ENCODE measurements around the gene TOP2B.

Gene TOP2B

GRCh38 chr3:25618028-25618427 is 46.7 kb downstream of the TOP2B start:
- no peak for DNase-seq

DNA sequence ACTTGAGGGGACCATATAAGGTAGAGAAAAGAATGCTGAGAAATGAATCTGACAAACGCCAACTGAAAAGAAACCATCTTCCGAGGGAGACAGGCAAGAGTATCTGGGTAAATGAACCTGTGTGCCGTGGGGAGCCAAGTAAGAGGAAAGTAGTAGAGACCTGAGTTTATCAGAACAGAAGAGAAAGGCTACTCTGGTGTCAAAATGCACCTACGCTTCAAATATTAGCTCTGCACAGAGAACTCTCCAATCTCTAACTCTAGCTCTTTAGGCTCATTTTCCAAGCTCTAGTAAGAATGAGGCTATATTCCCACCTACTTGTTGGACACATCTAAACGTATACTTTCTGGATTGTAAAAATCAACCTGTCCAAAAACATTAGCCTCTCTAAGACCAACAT is 53.5 kb downstream of the TOP2B start:
- no peak for DNase-seq

DNA sequence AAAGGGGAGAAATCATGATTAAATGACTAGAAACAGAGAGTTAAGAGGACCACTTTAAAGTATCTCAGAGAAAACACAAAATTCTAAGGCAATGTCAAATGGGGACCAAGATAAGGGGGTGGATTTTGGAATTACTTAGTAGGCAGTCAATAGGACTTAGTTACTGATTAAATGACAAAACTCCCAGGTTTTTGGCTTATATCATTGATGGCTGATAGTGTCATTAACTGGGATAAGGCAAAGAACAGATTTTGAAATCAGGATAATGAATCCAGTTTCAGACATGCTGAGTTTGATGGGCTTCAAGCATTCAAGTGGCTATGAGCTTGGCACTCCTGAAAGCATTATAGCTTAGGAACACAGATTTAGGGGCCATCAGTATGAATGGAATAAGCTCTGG is 53.9 kb downstream of the TOP2B start:
- DNase-seq, result no peak

- no peak for DNase-seq
Observed at GRCh38 chr3:25610167-25610566, 54.5 kb downstream of the TOP2B start.

GRCh38 chr3:25604107-25604805 is 60.5 kb downstream of the TOP2B start:
- no peak for DNase-seq

- no peak for DNase-seq
Observed at GRCh38 chr3:25603703-25604102, 61.0 kb downstream of the TOP2B start.

- no peak for DNase-seq
Observed at GRCh38 chr3:25597535-25598101, 67.1 kb downstream of the TOP2B start.

DNA sequence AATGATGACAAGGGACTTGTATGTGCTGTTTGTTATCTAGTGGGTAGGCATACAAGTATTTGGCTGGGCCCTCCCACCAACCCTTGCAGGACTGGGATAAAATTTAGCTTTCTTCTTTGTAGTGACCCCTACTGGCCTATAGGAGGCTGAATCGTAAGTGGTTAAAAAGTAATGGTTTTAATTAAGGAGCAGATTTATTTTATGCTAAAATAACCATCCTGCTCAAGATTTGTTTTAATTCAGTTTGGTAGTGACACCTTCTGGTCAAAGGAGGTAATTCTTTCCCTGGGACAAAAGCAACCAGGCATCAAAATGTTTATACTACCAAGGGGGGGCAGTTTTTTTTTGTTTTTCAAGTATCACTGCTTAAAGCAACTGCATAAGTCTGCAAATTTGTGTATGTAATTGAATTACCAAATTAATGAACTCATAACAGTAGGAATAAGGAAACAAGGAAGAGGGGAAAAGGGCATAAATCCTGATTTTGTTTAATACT is 70.7 kb downstream of the TOP2B start:
- DNase-seq, result no peak

- DNase-seq, result no peak
Observed at GRCh38 chr3:25593001-25593400, 71.7 kb downstream of the TOP2B start.

DNA sequence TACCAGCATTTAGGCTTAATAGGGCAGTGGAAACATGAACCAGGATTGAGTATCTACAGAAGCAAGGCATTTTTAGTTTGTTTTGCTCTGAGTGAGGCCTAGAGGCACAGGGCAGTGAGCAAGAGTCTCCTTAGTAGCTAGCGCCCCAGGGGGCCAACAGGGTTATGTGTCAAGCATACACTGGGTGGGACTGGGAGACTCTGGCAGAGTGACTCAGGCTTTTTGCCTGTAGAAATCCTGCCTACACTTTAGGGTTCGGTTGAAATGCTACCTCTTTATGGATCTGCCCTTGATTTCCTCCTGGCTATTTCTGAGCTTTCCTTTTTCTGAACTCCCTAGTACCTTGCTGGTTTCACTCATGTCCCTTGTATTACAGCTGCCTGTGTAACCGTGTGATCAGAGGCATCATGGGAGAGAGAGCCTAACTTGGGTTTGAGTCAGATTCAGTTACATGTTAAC is 72.2 kb downstream of the TOP2B start:
- DNase-seq, result no peak

- no peak for DNase-seq
Observed at GRCh38 chr3:25589783-25590258, 74.9 kb downstream of the TOP2B start.

- DNase-seq, result no peak
Observed at GRCh38 chr3:25589104-25589782, 75.5 kb downstream of the TOP2B start.

GRCh38 chr3:25588441-25589103 is 76.1 kb downstream of the TOP2B start:
- DNase-seq, result no peak

DNA sequence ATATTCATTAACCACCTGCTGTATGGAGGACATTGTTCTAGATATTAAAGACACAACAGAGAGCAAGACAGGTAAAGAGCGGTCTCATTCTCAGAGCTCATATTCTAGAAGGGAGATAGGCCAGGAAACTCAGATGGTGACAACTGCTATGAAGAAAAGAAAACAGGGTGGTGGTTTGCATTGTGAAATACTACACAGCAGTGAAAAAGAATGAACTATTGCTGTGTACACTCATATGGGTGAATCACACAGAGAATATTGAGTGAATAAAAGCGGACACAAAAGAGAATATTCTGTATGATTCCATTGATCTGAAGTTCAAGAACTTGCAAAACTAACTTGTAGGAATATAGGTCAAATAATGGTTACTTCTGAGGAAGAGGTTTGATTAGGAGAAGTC is 76.7 kb downstream of the TOP2B start:
- no peak for DNase-seq

- DNase-seq, result no peak
Observed at GRCh38 chr3:25587526-25587925, 77.2 kb downstream of the TOP2B start.

GRCh38 chr3:25587094-25587493 is 77.6 kb downstream of the TOP2B start:
- DNase-seq, result no peak

- no peak for DNase-seq
Observed at GRCh38 chr3:25586553-25586952, 78.2 kb downstream of the TOP2B start.

DNA sequence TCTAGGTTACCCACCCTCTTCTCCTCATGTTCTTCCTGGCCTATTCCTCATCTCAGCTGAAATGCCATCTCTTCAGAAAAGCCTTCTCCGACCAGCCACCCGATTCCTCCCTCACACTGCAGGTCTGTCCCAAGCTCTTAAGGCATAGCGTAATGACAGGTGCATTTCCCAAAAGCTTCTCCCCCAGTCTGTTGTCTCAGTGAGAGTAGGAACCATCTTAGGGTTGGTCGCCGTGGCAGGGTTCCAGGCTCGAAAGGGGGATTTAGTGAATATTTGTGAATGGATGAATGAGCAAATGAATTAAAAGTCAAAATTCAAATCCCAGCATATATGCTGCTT is 78.6 kb downstream of the TOP2B start:
- DNase-seq, result no peak

GRCh38 chr3:25585361-25586166 is 79.1 kb downstream of the TOP2B start:
- DNase-seq, result no peak

DNA sequence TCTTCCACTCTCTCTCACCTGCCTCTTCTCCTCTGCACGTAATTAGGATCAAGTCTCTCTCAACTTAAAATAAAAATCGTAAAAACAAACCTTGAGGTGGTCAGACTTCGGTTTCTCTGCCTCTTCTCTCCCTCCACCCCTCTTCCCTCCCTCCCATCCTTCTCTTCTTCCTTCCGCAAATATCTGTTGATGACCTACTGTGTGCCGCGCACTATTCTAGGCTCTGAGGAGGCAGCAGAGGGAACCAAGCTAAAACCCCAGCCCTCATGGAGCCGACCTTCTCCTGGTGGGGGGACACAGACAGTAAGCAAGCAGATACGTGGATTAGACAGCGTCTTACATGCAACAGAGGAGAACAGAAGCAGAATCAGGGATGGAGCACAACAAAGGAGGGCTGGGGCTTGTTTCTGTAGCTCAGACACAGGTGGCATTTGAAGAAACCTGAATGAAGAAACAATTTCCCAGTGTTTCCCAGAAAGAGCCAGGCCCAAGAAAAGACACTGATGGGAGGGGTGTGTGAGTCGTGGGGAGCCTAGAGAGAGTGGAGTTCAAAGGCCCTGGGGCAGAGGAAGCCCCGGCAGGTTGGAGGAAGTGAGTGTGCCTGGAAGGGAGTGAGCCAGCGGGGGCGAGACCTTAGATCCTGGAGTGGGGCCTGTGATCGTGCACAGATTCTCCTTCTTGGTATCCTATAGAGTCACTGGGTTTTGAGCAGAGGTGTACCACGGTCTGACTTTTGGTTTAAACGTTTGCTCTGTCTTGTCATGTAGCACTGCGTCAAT is 80.5 kb downstream of the TOP2B start:
- no peak for DNase-seq

- DNase-seq, result no peak
Observed at GRCh38 chr3:25583343-25583742, 81.4 kb downstream of the TOP2B start.

GRCh38 chr3:25582242-25582641 is 82.5 kb downstream of the TOP2B start:
- DNase-seq, result no peak

Data from NCI-H510A (cell line).